Lung (tissue), 12 donors: ENCODE data around the gene RGP1. TPM values are rescaled to one million over a fixed set of nuclear protein-coding genes. Genes with fewer than 3 reads are reported as not detected.

ENCODE experiments used
- ATAC-seq: fragments of 200-7000 bp; cut with Tn5 transposase; one replicate; pipeline ENCODE4 v1.9.1; 2020; ENCODE audit warnings: moderate number of reproducible peaks; ENCODE audit not compliant: insufficient read depth, low FRiP score
- DNase-seq, 3 donors: peaks; one replicate each; pipeline ENCODE4 v3.0.0-alpha.2; 2013 to 2017
- H3K27ac ChIP-seq, 2 donors: one replicate each; pipeline ENCODE4 v1.5.1; 2013; ENCODE audit warnings: mild to moderate bottlenecking in 2 of 2, moderate library complexity in 2 of 2, control low read depth in 1 of 2, inconsistent platforms in 1 of 2, low read depth in 1 of 2, low read length in 1 of 2
- H3K27me3 ChIP-seq, 3 donors: one replicate each; pipeline ENCODE4 v1.5.1; 2013; ENCODE audit warnings: low read length in 2 of 3; ENCODE audit not compliant: control insufficient read depth in 3 of 3, insufficient read depth in 3 of 3
- H3K36me3 ChIP-seq, 4 donors: one replicate each; pipeline ENCODE4 v1.5.1; 2013; ENCODE audit warnings: low read length in 4 of 4, mild to moderate bottlenecking in 1 of 4, moderate library complexity in 1 of 4; ENCODE audit not compliant: control insufficient read depth in 4 of 4, insufficient read depth in 4 of 4
- H3K4me1 ChIP-seq, 5 donors: one replicate each; pipeline ENCODE4 v1.5.1; 2013; ENCODE audit warnings: low read length in 5 of 5, mild to moderate bottlenecking in 2 of 5, moderate library complexity in 1 of 5; ENCODE audit not compliant: control insufficient read depth in 5 of 5, insufficient read depth in 5 of 5
- H3K4me3 ChIP-seq: one replicate; pipeline ENCODE4 v1.5.1; 2013; ENCODE audit warnings: mild to moderate bottlenecking, control low read depth, moderate library complexity
- H3K9ac ChIP-seq, 2 donors: one replicate each; pipeline ENCODE4 v1.5.1; 2013; ENCODE audit warnings: low read length in 2 of 2, control low read depth in 1 of 2; ENCODE audit not compliant: insufficient read depth in 1 of 2
- H3K9me3 ChIP-seq, 4 donors: one replicate each; pipeline ENCODE4 v1.5.1; 2013; ENCODE audit warnings: low read length in 3 of 4, mild to moderate bottlenecking in 1 of 4, moderate library complexity in 1 of 4; ENCODE audit not compliant: control insufficient read depth in 4 of 4, insufficient read depth in 3 of 4
- CTCF ChIP-seq: IDR thresholded peaks from 2 replicates; pipeline ENCODE4 v1.5.1; 2012; ENCODE audit warnings: mild to moderate bottlenecking; ENCODE audit errors: control extremely low read depth, extremely low read depth
- WGBS, 2 donors: extraction: QIAGEN DNeasy Blood & Tissue Kit; methylation state at CpG; one replicate each; pipeline ENCODE4 v1.1.7; 2013; 5-methylcytosine and 5-hydroxymethylcytosine counted together
- polyA plus RNA-seq, 2 donors: library from polyadenylated mRNA; stranded (reverse); fragments of 200-250 nt; gene quantifications; one replicate each; pipeline ENCODE4 v1.2.1, GENCODE V29; 2013
- total RNA-seq, 2 donors: library from RNA; depleted of rRNA in 1 of 2; stranded (reverse); fragments of >200 nt in 1 of 2; gene quantifications; one replicate each; pipeline ENCODE4 v1.2.1, GENCODE V29; 2014 to 2021
- donor health status: control.
- donor health status: control.
- donor health status: Bipolar disorder and iron deficiency.
- donor health status: healthy.
- donor health status: DM: yes; HTN: yes; CAD: no.

The RGP1 gene
- total and polyA plus RNA-seq, 4 donors, result 11.7 to 33.2 (median 12.9) TPM

DNA sequence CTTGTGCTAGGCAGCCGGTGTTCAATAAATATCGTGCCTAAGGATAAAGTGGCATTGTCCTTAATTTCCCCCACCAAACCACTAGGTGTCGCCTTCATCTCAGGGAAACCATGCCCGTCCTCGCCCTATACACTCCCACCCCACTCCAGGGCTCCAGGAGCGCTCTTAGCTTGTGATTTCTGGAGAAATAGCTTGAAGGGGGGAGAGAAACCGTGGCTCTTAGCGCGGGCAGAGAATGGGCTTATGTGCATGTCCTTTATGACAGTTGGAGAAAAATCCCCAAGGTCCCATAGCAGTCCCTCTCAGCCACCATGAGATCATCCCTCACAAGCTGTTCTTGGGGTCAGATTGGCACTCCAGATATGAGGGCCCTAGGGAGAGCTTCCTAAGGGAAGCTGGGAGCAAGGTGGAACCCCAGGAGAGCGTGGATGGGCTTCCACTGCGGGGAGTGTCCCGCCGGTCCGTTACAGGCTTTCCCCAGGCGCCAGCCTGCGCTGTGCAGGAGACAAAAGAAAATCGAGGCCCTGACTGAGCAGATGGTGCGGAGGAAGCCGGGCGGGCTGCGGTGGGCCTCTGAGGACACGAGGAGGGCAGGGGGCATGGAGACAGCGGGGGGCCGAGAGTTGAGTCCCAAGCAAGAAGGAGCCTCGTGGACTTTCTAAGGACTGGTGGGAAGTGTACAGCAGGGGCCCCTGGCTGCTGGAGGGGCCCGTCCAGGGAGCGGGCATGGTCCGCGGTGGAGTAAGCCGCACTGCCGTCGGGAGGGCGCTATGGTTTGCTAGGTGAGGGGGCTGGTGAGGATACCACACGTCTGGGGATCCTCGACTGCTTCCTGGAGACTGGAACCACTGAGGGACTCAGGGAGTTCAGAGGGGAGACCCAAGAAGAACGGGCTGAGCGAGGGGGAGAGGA lies 41.6 kb downstream of the RGP1 start:
- ATAC-seq (peak; percentile 91), DNase-seq (peak; percentile 84 to 93 (median 92))
- Histone ChIP-seq H3K27ac (peak overlapping the region in 1 of 2 donors; percentile 76), H3K27me3 (no peaks in the 10 kb centered on the region), H3K4me1 (peaks cover 0 to 34% (median 14%) of the 10 kb centered on the region in 5 donors), H3K4me3 (no peak overlapping the region), H3K36me3 (no peaks in the 10 kb centered on the region), H3K9me3 (no peaks in the 10 kb centered on the region), H3K9ac (no peak overlapping the region)
- WGBS, 2 donors, result 52 to 58% methylated on average over 37 of the region's 37 CpGs
- peak; percentile 93 for TF ChIP-seq CTCF

GRCh38 chr9:35791297-35791921 lies 42.3 kb downstream of the RGP1 start, which contains the start of gene NPR2:
Gene NPR2, plus strand, starts transcription at chr9:35791591. Its CDS starts 818 bp downstream, at chr9:35792409.
- H3K4me1 ChIP-seq, result peaks cover 0 to 34% (median 14%) of the 10 kb centered on the region in 5 donors
- 17 to 25% methylated on average over 32 to 63 of the region's 64 CpGs for WGBS, 2 donors

DNA sequence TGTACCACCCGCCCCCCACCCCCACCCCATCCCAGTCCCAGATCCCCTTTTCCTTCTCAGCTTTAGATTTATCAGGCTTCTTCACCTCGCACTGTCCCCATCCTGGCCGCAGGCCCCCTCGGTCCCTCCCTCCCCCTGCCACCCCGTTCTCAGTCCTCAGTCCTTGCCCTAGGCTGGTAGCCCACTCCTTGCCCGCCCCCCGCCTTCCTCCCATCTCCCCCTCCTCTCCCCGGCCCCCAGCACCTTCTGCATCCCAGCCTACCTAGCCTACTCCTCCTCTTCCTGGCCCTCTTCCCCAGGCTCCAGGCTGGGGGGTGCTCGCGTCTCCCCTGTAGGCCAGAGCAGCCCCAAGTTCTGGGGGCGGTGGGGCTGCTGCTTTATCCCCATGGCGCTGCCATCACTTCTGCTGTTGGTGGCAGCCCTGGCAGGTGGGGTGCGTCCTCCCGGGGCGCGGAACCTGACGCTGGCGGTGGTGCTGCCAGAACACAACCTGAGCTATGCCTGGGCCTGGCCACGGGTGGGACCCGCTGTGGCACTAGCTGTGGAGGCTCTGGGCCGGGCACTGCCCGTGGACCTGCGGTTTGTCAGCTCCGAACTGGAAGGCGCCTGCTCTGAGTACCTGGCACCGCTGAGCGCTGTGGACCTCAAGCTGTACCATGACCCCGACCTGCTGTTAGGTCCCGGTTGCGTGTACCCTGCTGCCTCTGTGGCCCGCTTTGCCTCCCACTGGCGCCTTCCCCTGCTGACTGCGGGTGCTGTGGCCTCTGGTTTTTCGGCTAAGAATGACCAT lies 43.1 kb downstream of the RGP1 start:
- Histone ChIP-seq H3K27ac (no peak overlapping the region), H3K4me1 (peaks cover 0 to 34% (median 14%) of the 10 kb centered on the region in 5 donors), H3K9me3 (no peaks in the 10 kb centered on the region), H3K4me3 (no peak overlapping the region), H3K27me3 (no peaks in the 10 kb centered on the region), H3K9ac (no peak overlapping the region), H3K36me3 (no peaks in the 10 kb centered on the region)
- no peak for DNase-seq
- 86 to 91% methylated on average over 30 to 34 of the region's 34 CpGs for WGBS, 2 donors
- no peak for ATAC-seq
- TF ChIP-seq CTCF, result no peak

More at GRCh38 chr9:35791297-35791921, 42.3 kb downstream of the RGP1 start, which contains the start of gene NPR2:
- H3K9me3 ChIP-seq, result no peaks in the 10 kb centered on the region
- peak within 1 kb of the TSS; percentile 35 for H3K4me3 ChIP-seq
- H3K36me3 ChIP-seq, result no peaks in the 10 kb centered on the region
- peak; percentile 58 to 71 (median 61) for DNase-seq
- peak; percentile 23 for ATAC-seq
- H3K27ac ChIP-seq, result peak within 1 kb of the TSS; percentile 67 to 78
- H3K27me3 ChIP-seq, result no peaks in the 10 kb centered on the region
- peak within 1 kb of the TSS in 1 of 2 donors; percentile 42 for H3K9ac ChIP-seq
- no peak for TF ChIP-seq CTCF
